ENCODE results near the gene TXNRD1. TPM values are rescaled to one million over a fixed set of nuclear protein-coding genes. Genes with fewer than 3 reads are reported as not detected.

Gene TXNRD1
- total RNA-seq, 1 donor from 2014 or later: 49.8 TPM

GRCh38 chr12:104297477-104298113 is 82.0 kb downstream of the TXNRD1 start:
- ATAC-seq: no peak

DNA sequence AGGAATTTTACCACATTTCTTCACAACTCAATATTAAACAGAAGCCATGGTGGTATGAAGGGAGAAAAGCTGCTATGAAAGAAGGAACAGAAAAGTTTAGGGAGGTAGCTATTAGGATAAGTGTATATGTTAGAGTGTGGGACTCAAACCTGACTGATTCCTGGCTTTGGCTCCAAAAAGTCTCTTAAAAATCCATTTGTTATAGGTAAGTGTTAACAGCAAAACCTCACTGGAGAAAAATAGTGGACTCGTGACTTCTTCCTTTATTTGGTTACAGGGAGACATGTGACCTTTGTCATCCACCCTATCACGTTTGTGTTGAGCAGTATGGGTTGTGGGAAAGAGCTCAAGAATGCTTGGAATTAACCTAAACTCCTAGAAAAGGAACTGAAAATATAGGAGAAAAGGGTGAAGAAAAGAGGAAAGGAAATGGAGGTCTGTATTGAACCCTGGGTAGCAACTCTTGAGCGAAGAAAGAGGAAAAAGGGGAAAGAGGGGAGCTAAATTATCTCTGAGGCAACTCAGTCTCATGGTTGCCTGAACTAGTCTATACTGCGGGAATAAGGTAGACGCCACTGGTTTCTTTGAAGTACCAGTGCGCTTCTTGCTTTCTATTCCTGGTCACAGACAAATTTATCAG is 84.4 kb downstream of the TXNRD1 start:
- ATAC-seq: no peak

More at GRCh38 chr12:104297477-104298113, 82.0 kb downstream of the TXNRD1 start:
- DNase-seq (ENCODE audit: low spot score): no peak

DNA sequence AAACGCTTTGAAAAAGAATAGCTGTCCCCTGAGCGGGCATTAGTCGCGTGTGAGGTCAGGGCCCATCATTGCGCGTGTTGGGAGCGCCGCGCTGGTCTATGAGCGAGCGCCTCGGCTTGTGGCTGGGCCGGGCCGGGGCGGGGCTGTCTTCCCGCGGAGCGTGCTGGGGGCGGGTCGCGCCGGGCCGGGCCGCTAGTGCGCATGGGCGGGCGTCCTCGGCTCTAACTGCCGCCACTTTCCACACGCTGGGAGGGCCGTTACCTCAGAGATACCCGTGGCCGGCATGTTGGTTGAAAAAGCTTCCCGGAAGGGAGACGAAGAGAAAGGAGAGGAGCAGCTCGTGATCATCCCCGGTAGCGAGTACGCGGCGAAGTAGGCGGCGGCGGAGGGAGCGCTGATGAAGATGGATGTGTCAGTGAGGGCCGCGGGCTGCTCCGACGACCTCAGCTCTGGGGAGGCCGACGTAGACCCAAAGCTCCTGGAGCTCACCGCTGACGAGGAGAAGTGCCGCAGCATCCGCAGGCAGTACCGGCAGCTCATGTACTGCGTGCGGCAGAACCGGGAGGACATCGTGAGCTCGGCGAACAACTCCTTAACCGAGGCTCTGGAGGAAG is 88.1 kb downstream of the TXNRD1 start, which contains the start of gene EID3:
EID3 (plus strand) TSS at position 202 of the 614 bp plus-strand sequence; CDS start at position 398, 196 bp downstream.
- peak; percentile 95 for ATAC-seq
- peak; percentile 79 for DNase-seq (ENCODE audit: low spot score)

More for the DNA sequence above, 84.4 kb downstream of the TXNRD1 start:
- DNase-seq (ENCODE audit: low spot score): no peak

- ATAC-seq: no peak
- DNase-seq (ENCODE audit: low spot score): no peak
Measured at GRCh38 chr12:104304261-104305009, 88.9 kb downstream of the TXNRD1 start.

GRCh38 chr12:104305349-104305748 is 89.8 kb downstream of the TXNRD1 start:
- no peak for ATAC-seq
- no peak for DNase-seq (ENCODE audit: low spot score)

GRCh38 chr12:104306376-104306775 is 90.8 kb downstream of the TXNRD1 start:
- no peak for ATAC-seq
- no peak for DNase-seq (ENCODE audit: low spot score)

DNA sequence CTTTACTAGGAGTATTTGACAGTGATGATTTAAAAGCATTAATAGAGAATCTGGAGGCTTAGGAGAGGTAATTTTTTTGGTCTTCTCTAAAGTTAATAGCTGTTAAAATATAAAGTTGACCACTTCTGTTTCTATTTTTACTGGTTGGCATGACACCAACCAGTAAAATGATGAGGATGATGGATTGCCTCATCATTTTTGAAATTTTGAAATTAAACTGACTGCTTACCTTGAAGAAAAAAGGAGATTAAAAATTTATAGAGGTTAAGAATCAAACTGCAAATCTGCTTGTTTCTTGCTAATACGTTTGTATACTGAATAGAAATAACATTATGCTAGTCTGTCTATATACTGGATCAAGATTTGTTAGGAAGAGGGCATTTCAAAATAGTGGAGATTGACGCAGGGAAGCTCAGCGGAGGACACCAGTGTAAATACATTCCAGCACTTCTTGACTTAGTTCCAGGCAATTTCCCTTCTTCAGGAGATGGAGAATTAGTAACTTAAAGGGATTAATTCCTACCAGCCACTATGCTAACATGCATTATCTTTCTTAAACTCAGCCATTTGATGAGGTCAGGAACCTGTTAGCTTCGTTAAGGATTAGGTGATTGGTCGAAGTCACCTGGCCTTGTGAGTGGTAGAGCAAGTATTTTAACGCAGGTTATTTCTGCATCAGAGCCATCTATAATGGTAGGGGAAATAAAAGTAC is 91.5 kb downstream of the TXNRD1 start:
- ATAC-seq: no peak
- no peak for DNase-seq (ENCODE audit: low spot score)

DNA sequence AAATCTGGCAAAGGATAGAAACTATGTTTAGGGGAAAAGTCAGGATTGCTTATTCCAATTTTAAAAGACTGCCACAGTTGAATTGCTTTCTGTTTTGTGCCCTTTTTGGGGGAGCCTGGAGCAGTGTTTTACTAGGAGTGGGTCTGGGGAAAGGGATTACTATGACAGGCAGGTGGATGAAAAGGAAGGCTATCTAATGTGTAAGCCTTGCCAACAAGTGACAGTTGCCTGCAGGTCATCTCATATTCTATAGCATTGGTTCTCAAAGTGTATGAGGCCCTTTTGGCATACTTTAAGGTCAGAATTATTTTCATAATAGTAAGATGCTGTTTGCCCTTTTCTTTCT is 92.0 kb downstream of the TXNRD1 start:
- no peak for DNase-seq (ENCODE audit: low spot score)

GRCh38 chr12:104309446-104309993 is 93.9 kb downstream of the TXNRD1 start:
- DNase-seq (ENCODE audit: low spot score): no peak
- ATAC-seq: no peak

More for the DNA sequence above, 92.0 kb downstream of the TXNRD1 start:
- no peak for ATAC-seq

DNA sequence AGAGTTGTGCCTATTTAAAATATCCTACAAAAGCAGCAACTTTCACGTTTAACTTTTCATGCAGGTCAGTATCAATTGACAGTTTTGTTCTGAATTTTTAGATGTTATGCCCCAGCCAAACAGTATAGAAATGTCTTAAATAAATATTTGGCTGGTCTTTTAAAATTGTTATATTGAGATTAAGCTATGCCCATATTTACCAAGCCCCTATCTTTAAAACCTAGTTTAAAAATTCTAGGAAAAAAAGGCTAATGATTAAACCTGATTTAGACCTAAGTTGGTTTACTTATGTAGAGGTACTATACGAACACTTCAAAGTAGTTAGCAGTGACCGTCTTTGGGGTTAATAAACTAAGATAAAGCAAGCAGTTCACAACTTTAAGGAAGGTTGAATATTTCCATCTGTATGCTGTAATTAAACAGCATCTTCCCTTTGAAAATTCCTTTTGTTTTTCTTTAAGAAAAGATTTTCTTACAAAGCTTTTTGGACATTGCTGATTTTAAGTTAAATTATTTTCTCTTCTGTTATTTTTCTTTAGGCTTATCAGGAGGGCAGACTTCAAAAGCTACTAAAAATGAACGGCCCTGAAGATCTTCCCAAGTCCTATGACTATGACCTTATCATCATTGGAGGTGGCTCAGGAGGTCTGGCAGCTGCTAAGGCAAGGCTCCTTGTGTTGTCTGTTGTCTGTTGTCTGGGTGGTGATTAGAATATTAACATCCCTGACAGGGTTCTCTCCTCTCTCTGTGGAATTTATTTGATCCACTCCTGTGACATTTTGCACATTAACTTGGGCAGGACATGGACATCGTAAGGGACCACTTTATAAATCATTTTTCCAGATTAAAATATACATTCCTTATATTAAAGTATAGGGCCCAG is 95.4 kb downstream of the TXNRD1 start:
- ATAC-seq (no peak), DNase-seq (ENCODE audit: low spot score) (no peak)

- DNase-seq (ENCODE audit: low spot score): no peak
- ATAC-seq: no peak
Measured at GRCh38 chr12:104312202-104312601, 96.6 kb downstream of the TXNRD1 start.

GRCh38 chr12:104312654-104313053 is 97.1 kb downstream of the TXNRD1 start:
- DNase-seq (ENCODE audit: low spot score) (no peak), ATAC-seq (no peak)

DNA sequence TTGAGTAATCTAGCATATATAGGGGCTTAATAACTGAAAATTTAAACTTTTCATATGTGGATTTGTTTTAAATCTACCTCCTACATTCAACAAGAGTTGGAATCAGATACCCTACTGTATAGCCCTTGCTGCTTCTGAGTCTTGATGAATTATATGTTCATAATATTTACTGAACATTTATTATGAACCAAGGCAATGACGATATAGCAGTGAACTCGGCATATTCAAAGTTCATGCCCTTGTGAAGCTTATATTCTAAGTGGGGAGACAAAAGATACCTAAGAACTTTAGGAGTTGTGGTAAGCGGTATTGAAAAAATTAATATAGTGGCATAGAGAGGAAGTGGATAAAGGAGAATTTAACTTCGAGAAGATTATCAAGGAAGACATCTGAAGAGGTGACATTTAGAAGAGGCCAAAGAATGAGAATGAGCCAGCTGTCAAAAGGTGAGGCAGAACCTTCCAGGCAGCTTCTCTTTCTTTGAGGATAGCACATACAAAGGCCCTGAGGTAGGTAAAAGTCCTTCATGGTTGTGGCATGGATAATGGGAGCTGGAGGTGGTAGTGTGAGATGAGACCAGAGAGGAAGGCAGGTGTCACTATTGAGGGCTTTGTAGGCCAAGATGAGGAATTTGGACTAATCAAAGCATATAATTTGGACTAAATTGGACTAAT is 98.1 kb downstream of the TXNRD1 start:
- DNase-seq (ENCODE audit: low spot score) (no peak), ATAC-seq (no peak)

DNA sequence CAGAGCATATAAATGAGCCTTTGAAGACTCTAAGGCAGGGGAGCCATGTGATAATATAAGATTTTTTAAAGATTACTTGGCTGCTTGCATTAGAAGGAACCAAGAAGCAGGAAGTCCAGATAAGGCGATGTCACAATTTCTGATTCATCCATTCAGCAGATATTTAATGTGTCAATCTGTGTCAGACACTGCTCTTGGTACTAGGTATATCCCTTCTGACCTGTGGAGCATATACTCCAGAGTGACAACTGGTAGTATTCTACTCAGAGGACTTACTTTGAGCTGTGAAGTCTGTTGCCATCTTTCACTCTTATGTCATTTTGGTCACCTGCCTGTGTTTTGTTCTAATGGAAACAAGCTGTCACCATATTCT is 98.6 kb downstream of the TXNRD1 start:
- DNase-seq (ENCODE audit: low spot score) (no peak), ATAC-seq (no peak)

GRCh38 chr12:104315326-104316224 is 100.0 kb downstream of the TXNRD1 start:
- ATAC-seq: no peak
- no peak for DNase-seq (ENCODE audit: low spot score)

DNA sequence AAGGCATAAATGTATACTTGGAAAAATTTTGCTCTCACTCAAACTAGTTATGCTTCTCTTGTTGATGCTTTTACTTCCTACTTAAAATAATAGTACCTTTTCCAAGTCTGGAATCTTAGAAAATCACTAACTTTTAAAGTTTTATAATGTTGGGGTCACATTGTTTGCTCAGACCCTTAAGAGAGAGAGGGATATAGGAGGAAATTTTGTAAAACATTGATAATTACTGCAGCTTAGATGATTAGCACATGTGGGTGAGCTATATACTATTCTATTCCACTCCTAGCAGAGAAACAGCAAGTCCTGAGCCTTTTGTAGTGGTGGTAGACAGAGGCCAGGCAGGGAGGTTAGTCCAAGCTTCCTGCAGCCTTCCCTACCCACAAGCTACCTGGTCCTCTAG is 101.4 kb downstream of the TXNRD1 start:
- ATAC-seq (no peak), DNase-seq (ENCODE audit: low spot score) (no peak)

GRCh38 chr12:104317538-104318210 is 102.1 kb downstream of the TXNRD1 start:
- ATAC-seq (no peak), DNase-seq (ENCODE audit: low spot score) (no peak)

All from left lobe of liver (tissue), 2 donors.